ENCODE results near the gene AKIRIN1.
"Not testable (repeated sequence)": the region's sequence is repeated elsewhere in the genome, so short reads cannot be mapped to it uniquely, and the experiment has no call there.

AKIRIN1 gene

GRCh38 chr1:39055213-39055710 lies 64.2 kb downstream of the AKIRIN1 start:
- H3K4me1 ChIP-seq (ENCODE audit: control insufficient read depth, insufficient read depth, low read length, poor library complexity, severe bottlenecking); H3K4me3 ChIP-seq (ENCODE audit: insufficient read depth, low read depth, low read length, poor library complexity, severe bottlenecking); H3K9me3 ChIP-seq (ENCODE audit: control insufficient read depth, low read length); H3K36me3 ChIP-seq (ENCODE audit: control insufficient read depth, insufficient read depth, low read length); DNase-seq; H3K27ac ChIP-seq (ENCODE audit: insufficient read depth, low read length, poor library complexity, severe bottlenecking); H3K27me3 ChIP-seq (replicated peaks; ENCODE audit: control insufficient read depth, insufficient read depth, low read length, poor library complexity, severe bottlenecking): not testable (repeated sequence)
